H1 (cell line): Measurements from ENCODE around the gene LIN28B. TPM values are rescaled to one million over a fixed set of nuclear protein-coding genes. Genes with fewer than 3 reads are reported as not detected.

Experiments used
- CTCF ChIA-PET: fragments of 300-600 bp; sonication (Branson Sonifier 250); formaldehyde crosslinking; loops from one replicate; lab custom pipeline; 2021; ENCODE audit not compliant: partially characterized antibody; lab: Charles Lee
- POLR2A ChIA-PET: fragments of 300-600 bp; sonication (Branson Sonifier 250); formaldehyde crosslinking; loops from one replicate; lab custom pipeline; 2021; ENCODE audit warnings: inconsistent platforms; ENCODE audit not compliant: partially characterized antibody; lab: Charles Lee
- DNase-seq, 2 experiments: peaks; one replicate each; pipeline versions ENCODE4 v3.0.0 to v3.0.0-alpha.2; 2010 to 2022; ENCODE audit warnings: low spot score in 2 of 2, low read depth in 1 of 2, mixed read lengths in 1 of 2
- FAIRE-seq: peaks from 2 replicates; lab custom pipeline; 2011; peaks lifted over from hg19 to GRCh38; lab: Jason Lieb, UNC
- H2AFZ ChIP-seq: 2 replicates; pipeline ENCODE4 v1.8.1; 2012; ENCODE audit warnings: low read length, inconsistent platforms
- H2AK5ac ChIP-seq: 2 replicates; pipeline ENCODE4 v1.6.1; 2013; ENCODE audit warnings: low read depth, low read length
- H2BK120ac ChIP-seq: replicated peaks from 2 replicates; pipeline ENCODE3; 2013; ENCODE audit warnings: low read depth, low read length, inconsistent platforms
- H2BK12ac ChIP-seq: 2 replicates; pipeline ENCODE4 v1.6.1; 2013; ENCODE audit warnings: low read depth, low read length
- H2BK15ac ChIP-seq: 2 replicates; pipeline ENCODE4 v1.6.1; 2013; ENCODE audit warnings: low read length
- H2BK20ac ChIP-seq: 2 replicates; pipeline ENCODE4 v1.6.1; 2013; ENCODE audit warnings: low read length
- H2BK5ac ChIP-seq: 2 replicates; pipeline ENCODE4 v1.6.1; 2013; ENCODE audit warnings: low read depth, low read length
- H3K14ac ChIP-seq: 2 replicates; pipeline ENCODE4 v1.6.1; 2013; ENCODE audit warnings: inconsistent platforms; ENCODE audit not compliant: insufficient read length
- H3K18ac ChIP-seq: 2 replicates; pipeline ENCODE4 v1.6.1; 2013; ENCODE audit warnings: low read length; ENCODE audit errors: extremely low read depth
- H3K23ac ChIP-seq: 2 replicates; pipeline ENCODE4 v1.6.1; 2013; ENCODE audit warnings: inconsistent platforms; ENCODE audit not compliant: insufficient read length
- H3K23me2 ChIP-seq: 2 replicates; pipeline ENCODE4 v1.6.1; 2013; ENCODE audit warnings: low read depth, low read length
- H3K27ac ChIP-seq: 2 replicates; pipeline ENCODE4 v1.6.1; 2011; ENCODE audit warnings: low read depth, low read length, inconsistent platforms
- H3K27me3 ChIP-seq, 4 experiments: replicated peaks in 1 of 4; 1 replicate in 1 of 4; 2 replicates in 3 of 4; pipeline versions ENCODE4 v1.6.1 to v1.8.1; 2011 to 2013; ENCODE audit warnings: low read length in 3 of 4, mild to moderate bottlenecking in 3 of 4, inconsistent platforms in 2 of 4, mixed read lengths in 2 of 4, moderate library complexity in 1 of 4; ENCODE audit not compliant: control insufficient read depth in 3 of 4, insufficient read depth in 3 of 4; ENCODE audit errors: extremely low read depth in 1 of 4
- H3K36me3 ChIP-seq, 4 experiments: 2 replicates each; pipeline versions ENCODE4 v1.6.1 to v1.8.1; 2011 to 2013; ENCODE audit warnings: mild to moderate bottlenecking in 4 of 4, low read length in 3 of 4, moderate library complexity in 2 of 4, control low read depth in 1 of 4, inconsistent platforms in 1 of 4; ENCODE audit not compliant: insufficient read depth in 4 of 4, control insufficient read depth in 2 of 4
- H3K4ac ChIP-seq: replicated peaks from 2 replicates; pipeline ENCODE3; 2013; ENCODE audit warnings: low read length, low read depth, mixed read lengths, inconsistent platforms; ENCODE audit not compliant: insufficient read length
- H3K4me1 ChIP-seq, 4 experiments: replicated peaks in 1 of 4; 1 replicate in 1 of 4; 2 replicates in 3 of 4; pipeline versions ENCODE4 v1.6.1 to v1.8.1; 2011 to 2013; ENCODE audit warnings: low read length in 3 of 4, inconsistent platforms in 2 of 4, mixed read lengths in 1 of 4; ENCODE audit not compliant: insufficient read depth in 4 of 4, control insufficient read depth in 3 of 4
- H3K4me2 ChIP-seq, 2 experiments: 2 replicates each; pipeline versions ENCODE4 v1.6.1 to v1.8.1; 2011 to 2013; ENCODE audit warnings: low read depth in 2 of 2, low read length in 2 of 2, control low read depth in 1 of 2, inconsistent platforms in 1 of 2, mild to moderate bottlenecking in 1 of 2; ENCODE audit not compliant: insufficient read depth in 1 of 2
- H3K4me3 ChIP-seq, 4 experiments: fragments of 200-600, 300-600 bp in 1 of 4; sonication (generic), shearing (Covaris generic), sonication (Bioruptor Twin) in 1 of 4; 2 replicates each; pipeline versions ENCODE4 v1.5.1 to v1.8.1; 2011 to 2016; ENCODE audit warnings: low read length in 4 of 4, low read depth in 3 of 4, control low read depth in 2 of 4, inconsistent platforms in 2 of 4, mild to moderate bottlenecking in 2 of 4, mixed read lengths in 1 of 4, moderate library complexity in 1 of 4; ENCODE audit not compliant: insufficient read depth in 2 of 4; ENCODE audit errors: extremely low read depth in 1 of 4
- H3K56ac ChIP-seq: replicated peaks from 2 replicates; pipeline ENCODE3; 2013; ENCODE audit warnings: low read depth, mild to moderate bottlenecking, mixed read lengths, low read length, inconsistent platforms; ENCODE audit not compliant: insufficient read length
- H3K79me1 ChIP-seq: 2 replicates; pipeline ENCODE4 v1.6.1; 2013; ENCODE audit warnings: low read depth, low read length, control low read depth
- H3K79me2 ChIP-seq, 2 experiments: 2 replicates each; pipeline versions ENCODE4 v1.6.1 to v1.8.1; 2012 to 2013; ENCODE audit warnings: low read length in 2 of 2, mild to moderate bottlenecking in 2 of 2, inconsistent platforms in 1 of 2; ENCODE audit not compliant: insufficient read depth in 2 of 2, control insufficient read depth in 1 of 2
- H3K9ac ChIP-seq, 4 experiments: replicated peaks in 1 of 4; 1 replicate in 1 of 4; 2 replicates in 3 of 4; pipeline versions ENCODE4 v1.6.1 to v1.8.1; 2011 to 2013; ENCODE audit warnings: low read depth in 3 of 4, low read length in 3 of 4, control low read depth in 2 of 4, mild to moderate bottlenecking in 2 of 4, moderate library complexity in 2 of 4, inconsistent platforms in 1 of 4; ENCODE audit errors: extremely low read depth in 1 of 4
- H3K9me3 ChIP-seq, 2 experiments: 2 replicates each; pipeline versions ENCODE4 v1.6.1 to v1.8.1; 2012 to 2013; ENCODE audit warnings: mild to moderate bottlenecking in 2 of 2, moderate library complexity in 2 of 2, control low read depth in 1 of 2, inconsistent platforms in 1 of 2, low read depth in 1 of 2, low read length in 1 of 2, mixed read lengths in 1 of 2; ENCODE audit not compliant: insufficient read depth in 2 of 2
- H4K20me1 ChIP-seq, 2 experiments: replicated peaks in 1 of 2; 2 replicates each; pipeline versions ENCODE3 to v1.8.1; 2011 to 2013; ENCODE audit warnings: inconsistent platforms in 2 of 2, low read length in 2 of 2, mild to moderate bottlenecking in 1 of 2; ENCODE audit not compliant: insufficient read depth in 2 of 2, control insufficient read depth in 1 of 2
- H4K5ac ChIP-seq: 2 replicates; pipeline ENCODE4 v1.6.1; 2013; ENCODE audit warnings: low read length, low read depth, mixed read lengths, inconsistent platforms; ENCODE audit not compliant: insufficient read length
- H4K8ac ChIP-seq: 2 replicates; pipeline ENCODE4 v1.8.0; 2013; ENCODE audit warnings: mild to moderate bottlenecking, moderate library complexity, low read length, inconsistent platforms; ENCODE audit not compliant: insufficient read depth; ENCODE audit errors: extremely low read depth
- H4K91ac ChIP-seq: replicated peaks from 2 replicates; pipeline ENCODE3; 2013; ENCODE audit warnings: low read length, mixed read lengths, inconsistent platforms; ENCODE audit not compliant: insufficient read length
- ATF2 ChIP-seq: IDR thresholded peaks from 2 replicates; pipeline ENCODE4 v1.6.1; 2012; ENCODE audit warnings: low read length, inconsistent platforms
- EGR1 ChIP-seq: IDR thresholded peaks from 2 replicates; pipeline ENCODE4 v1.6.1; 2011; ENCODE audit warnings: low read depth, low read length, borderline replicate concordance
- EZH2 ChIP-seq: fragments of 200-600 bp; sonication (generic); IDR thresholded peaks from 2 replicates; pipeline ENCODE4 v1.7.1; 2012; ENCODE audit warnings: low read depth, mild to moderate bottlenecking, moderate library complexity, low read length, inconsistent platforms; ENCODE audit not compliant: severe bottlenecking
- USF2 ChIP-seq: IDR thresholded peaks from 2 replicates; pipeline ENCODE4 v1.6.1; 2011; ENCODE audit warnings: low read length, improper control_type of control experiment
- WGBS, 2 experiments: shearing (Covaris generic) in 1 of 2; methylation state at CpG; one replicate each; pipeline versions ENCODE4 v1.1.6 to v1.1.7; 2013 to 2015; ENCODE audit warnings: low lambda C conversion rate in 2 of 2, mixed read lengths in 2 of 2, inconsistent platforms in 1 of 2, low coverage in 1 of 2, missing lambda C conversion rate in 1 of 2; ENCODE audit not compliant: insufficient replicate concordance in 2 of 2, insufficient coverage in 1 of 2, insufficient read length in 1 of 2; ENCODE audit errors: extremely low coverage in 1 of 2, missing lambda C conversion rate in 1 of 2; 5-methylcytosine and 5-hydroxymethylcytosine counted together
- polyA plus RNA-seq, 7 experiments: library from polyadenylated mRNA; depleted of rRNA in 3 of 7; stranded (reverse) in 5 of 7; unstranded in 2 of 7; fragments of >200 nt in 5 of 7; fragments of 200-250 nt in 2 of 7; gene quantifications; 1 replicate in 5 of 7; 2 replicates in 1 of 7; 4 replicates in 1 of 7; pipeline versions ENCODE4 v1.2.1 to v1.2.3, GENCODE V29; 2011 to 2013; ENCODE audit warnings: missing spikeins in 2 of 7, mixed read lengths in 2 of 7
- total RNA-seq: library from RNA; stranded (reverse); fragmentation: NEBNext Ultra II Directional; extraction: Animal tissue kit (Norgen Biotek cat#: 25700); gene quantifications from 2 replicates; pipeline ENCODE4 v1.2.1, GENCODE V29; 2021

The LIN28B gene
- total and polyA plus RNA-seq, 2 of the 8 experiments (the other 6 are each of a cell fraction or from before 2014, with no cell fraction given), result 27.4 to 94.7 TPM

- POLR2A ChIA-PET, result interaction anchor here (0.5 kb wide), 1 partner anchor 69 kb away, joined by 3 read pairs; no protein-coding TSS in a partner anchor
- H3K14ac ChIP-seq, result no peak overlapping the region
- no peak overlapping the region for H3K4me2 ChIP-seq
These were observed 20.0 kb upstream of the LIN28B start for GRCh38 chr6:104936766-104937535.

More at GRCh38 chr6:104936766-104937535, 20.0 kb upstream of the LIN28B start:
- Histone ChIP-seq H3K4me1 (peaks cover 0 to 7% (median 2%) of the 10 kb centered on the region in 4 experiments; a peak in 3 of 7 replicates), H3K9me3 (no peaks in the 10 kb centered on the region; a peak in 1 of 4 replicates), H2BK12ac (no peak overlapping the region), H3K9ac (no peak overlapping the region), H2BK20ac (no peak overlapping the region), H2BK5ac (no peak overlapping the region), H2AFZ (no peak overlapping the region), H2BK120ac (no peak overlapping the region), H2BK15ac (no peak overlapping the region), H3K79me2 (peaks cover 0 to 5% of the 10 kb centered on the region in 2 experiments; a peak in 2 of 4 replicates), H3K18ac (no peak overlapping the region), H3K36me3 (peaks cover 0 to 3% (median 0%) of the 10 kb centered on the region in 4 experiments; a peak in 2 of 8 replicates), H2AK5ac (no peak overlapping the region), H4K5ac (no peak overlapping the region), H3K23ac (no peak overlapping the region), H3K4me3 (no peak overlapping the region), H4K91ac (no peak overlapping the region), H3K23me2 (peaks cover 5% of the 10 kb centered on the region), H3K27me3 (no peaks in the 10 kb centered on the region), H4K8ac (no peak overlapping the region), H4K20me1 (no peaks in the 10 kb centered on the region), H3K56ac (no peak overlapping the region), H3K27ac (no peak overlapping the region), H3K79me1 (no peaks in the 10 kb centered on the region), H3K4ac (no peak overlapping the region)
- 92% methylated on average over 38 of the region's 38 CpGs; no CpG with 5 or more reads in 1 of the 2 experiments for WGBS, 2 experiments
- CTCF ChIA-PET, result interaction anchor here (1.0 to 1.6 kb wide), 2 partner anchors 17 to 19 kb away, joined by 3 to 4 read pairs; no protein-coding TSS in a partner anchor
- TF ChIP-seq EZH2 (no peak), ATF2 (no peak), USF2 (no peak), EGR1 (no peak)
- no peak for DNase-seq
- no peak for FAIRE-seq
